Duodenal mucosa (tissue), 2 donors: ENCODE results near the gene ST7.
"Not testable (repeated sequence)": the region's sequence is repeated elsewhere in the genome, so short reads cannot be mapped to it uniquely, and the experiment has no call there.

Experiments used
- H3K27ac ChIP-seq: one replicate; pipeline ENCODE4 v1.7.0; 2013; ENCODE audit warnings: low read depth, low read length
- H3K27me3 ChIP-seq, 2 donors: one replicate each; pipeline ENCODE4 v1.7.0; 2013; ENCODE audit warnings: low read length in 2 of 2, control low read depth in 1 of 2; ENCODE audit not compliant: insufficient read depth in 2 of 2, control insufficient read depth in 1 of 2
- H3K36me3 ChIP-seq, 2 donors: one replicate each; pipeline ENCODE4 v1.7.0; 2013; ENCODE audit warnings: low read length in 2 of 2, control low read depth in 1 of 2; ENCODE audit not compliant: insufficient read depth in 2 of 2, control insufficient read depth in 1 of 2
- H3K4me1 ChIP-seq, 2 donors: one replicate each; pipeline ENCODE4 v1.7.0; 2013; ENCODE audit warnings: low read length in 2 of 2, control low read depth in 1 of 2; ENCODE audit not compliant: insufficient read depth in 2 of 2, control insufficient read depth in 1 of 2
- H3K4me3 ChIP-seq, 2 donors: one replicate each; pipeline ENCODE4 v1.7.0; 2013; ENCODE audit warnings: low read length in 2 of 2, low read depth in 1 of 2
- H3K9ac ChIP-seq, 2 donors: one replicate each; pipeline ENCODE4 v1.7.0; 2013; ENCODE audit warnings: low read length in 2 of 2, low read depth in 1 of 2
- H3K9me3 ChIP-seq, 2 donors: one replicate each; pipeline ENCODE4 v1.7.0; 2013; ENCODE audit warnings: low read length in 2 of 2, control low read depth in 1 of 2; ENCODE audit not compliant: control insufficient read depth in 1 of 2

Gene ST7

GRCh38 chr7:117237646-117238045 lies 284.3 kb downstream of the ST7 start:
- H3K36me3 ChIP-seq = no peaks in the 10 kb centered on the region
- H3K9me3 ChIP-seq = no peaks in the 10 kb centered on the region
- no peak overlapping the region for H3K4me3 ChIP-seq
- no peak overlapping the region for H3K9ac ChIP-seq
- no peaks in the 10 kb centered on the region for H3K27me3 ChIP-seq
- no peaks in the 10 kb centered on the region for H3K4me1 ChIP-seq
- no peak overlapping the region for H3K27ac ChIP-seq

- Histone ChIP-seq H3K4me3 (no peak overlapping the region), H3K27me3 (no peaks in the 10 kb centered on the region), H3K9ac (no peak overlapping the region), H3K36me3 (no peaks in the 10 kb centered on the region), H3K27ac (no peak overlapping the region), H3K9me3 (no peaks in the 10 kb centered on the region), H3K4me1 (no peaks in the 10 kb centered on the region)
Observed at GRCh38 chr7:117238472-117238871, 285.2 kb downstream of the ST7 start.

GRCh38 chr7:117238937-117239336 lies 285.6 kb downstream of the ST7 start:
- Histone ChIP-seq H3K9me3 (no peaks in the 10 kb centered on the region), H3K9ac (no peak overlapping the region), H3K4me1 (no peaks in the 10 kb centered on the region), H3K4me3 (no peak overlapping the region), H3K27me3 (no peaks in the 10 kb centered on the region), H3K27ac (no peak overlapping the region), H3K36me3 (no peaks in the 10 kb centered on the region)

- Histone ChIP-seq H3K4me1 (no peaks in the 10 kb centered on the region), H3K27me3 (no peaks in the 10 kb centered on the region), H3K27ac (no peak overlapping the region), H3K4me3 (no peak overlapping the region), H3K9ac (no peak overlapping the region), H3K36me3 (no peaks in the 10 kb centered on the region), H3K9me3 (no peaks in the 10 kb centered on the region)
Observed at GRCh38 chr7:117241088-117241487, 287.8 kb downstream of the ST7 start.

- Histone ChIP-seq H3K27me3 (no peaks in the 10 kb centered on the region), H3K4me3 (no peak overlapping the region), H3K4me1 (no peaks in the 10 kb centered on the region), H3K9me3 (no peaks in the 10 kb centered on the region), H3K9ac (no peak overlapping the region), H3K36me3 (no peaks in the 10 kb centered on the region), H3K27ac (no peak overlapping the region)
Observed at GRCh38 chr7:117243390-117243789, 290.1 kb downstream of the ST7 start.

- not testable (repeated sequence) for H3K4me1 ChIP-seq, H3K36me3 ChIP-seq, H3K9me3 ChIP-seq, H3K9ac ChIP-seq, H3K27ac ChIP-seq, H3K4me3 ChIP-seq, H3K27me3 ChIP-seq
Observed at GRCh38 chr7:117245703-117246102, 292.4 kb downstream of the ST7 start.

- Histone ChIP-seq H3K36me3 (no peaks in the 10 kb centered on the region), H3K4me3 (no peak overlapping the region), H3K27me3 (no peaks in the 10 kb centered on the region), H3K27ac (no peak overlapping the region), H3K9me3 (no peaks in the 10 kb centered on the region), H3K4me1 (no peaks in the 10 kb centered on the region), H3K9ac (no peak overlapping the region)
Observed at GRCh38 chr7:117247809-117248208, 294.5 kb downstream of the ST7 start.

- Histone ChIP-seq H3K27ac (no peak overlapping the region), H3K9me3 (no peaks in the 10 kb centered on the region), H3K36me3 (no peaks in the 10 kb centered on the region), H3K4me1 (no peaks in the 10 kb centered on the region), H3K4me3 (no peak overlapping the region), H3K27me3 (no peaks in the 10 kb centered on the region), H3K9ac (no peak overlapping the region)
Observed at GRCh38 chr7:117248829-117249228, 295.5 kb downstream of the ST7 start.

GRCh38 chr7:117249696-117250095 lies 296.4 kb downstream of the ST7 start:
- H3K27ac ChIP-seq = no peak overlapping the region
- H3K36me3 ChIP-seq = no peaks in the 10 kb centered on the region
- H3K4me3 ChIP-seq = no peak overlapping the region
- H3K9ac ChIP-seq = no peak overlapping the region
- no peaks in the 10 kb centered on the region for H3K27me3 ChIP-seq
- no peaks in the 10 kb centered on the region for H3K4me1 ChIP-seq
- H3K9me3 ChIP-seq = no peaks in the 10 kb centered on the region

GRCh38 chr7:117250245-117250644 lies 296.9 kb downstream of the ST7 start:
- Histone ChIP-seq H3K27me3 (no peaks in the 10 kb centered on the region), H3K4me1 (no peaks in the 10 kb centered on the region), H3K36me3 (no peaks in the 10 kb centered on the region), H3K4me3 (no peak overlapping the region), H3K27ac (no peak overlapping the region), H3K9ac (no peak overlapping the region), H3K9me3 (no peaks in the 10 kb centered on the region)

- H3K36me3 ChIP-seq = no peaks in the 10 kb centered on the region
- no peak overlapping the region for H3K9ac ChIP-seq
- H3K27ac ChIP-seq = no peak overlapping the region
- no peaks in the 10 kb centered on the region for H3K9me3 ChIP-seq
- no peaks in the 10 kb centered on the region for H3K27me3 ChIP-seq
- H3K4me1 ChIP-seq = no peaks in the 10 kb centered on the region
- no peak overlapping the region for H3K4me3 ChIP-seq
Observed at GRCh38 chr7:117250801-117251200, 297.5 kb downstream of the ST7 start.
